ENCODE results near the gene STK16.
A peak's percentile ranks its signal among the peaks of the same experiment; 100 is the strongest.
"Not testable (repeated sequence)": the region's sequence is repeated elsewhere in the genome, so short reads cannot be mapped to it uniquely, and the experiment has no call there.

STK16 gene, protein sequence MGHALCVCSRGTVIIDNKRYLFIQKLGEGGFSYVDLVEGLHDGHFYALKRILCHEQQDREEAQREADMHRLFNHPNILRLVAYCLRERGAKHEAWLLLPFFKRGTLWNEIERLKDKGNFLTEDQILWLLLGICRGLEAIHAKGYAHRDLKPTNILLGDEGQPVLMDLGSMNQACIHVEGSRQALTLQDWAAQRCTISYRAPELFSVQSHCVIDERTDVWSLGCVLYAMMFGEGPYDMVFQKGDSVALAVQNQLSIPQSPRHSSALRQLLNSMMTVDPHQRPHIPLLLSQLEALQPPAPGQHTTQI

DNA sequence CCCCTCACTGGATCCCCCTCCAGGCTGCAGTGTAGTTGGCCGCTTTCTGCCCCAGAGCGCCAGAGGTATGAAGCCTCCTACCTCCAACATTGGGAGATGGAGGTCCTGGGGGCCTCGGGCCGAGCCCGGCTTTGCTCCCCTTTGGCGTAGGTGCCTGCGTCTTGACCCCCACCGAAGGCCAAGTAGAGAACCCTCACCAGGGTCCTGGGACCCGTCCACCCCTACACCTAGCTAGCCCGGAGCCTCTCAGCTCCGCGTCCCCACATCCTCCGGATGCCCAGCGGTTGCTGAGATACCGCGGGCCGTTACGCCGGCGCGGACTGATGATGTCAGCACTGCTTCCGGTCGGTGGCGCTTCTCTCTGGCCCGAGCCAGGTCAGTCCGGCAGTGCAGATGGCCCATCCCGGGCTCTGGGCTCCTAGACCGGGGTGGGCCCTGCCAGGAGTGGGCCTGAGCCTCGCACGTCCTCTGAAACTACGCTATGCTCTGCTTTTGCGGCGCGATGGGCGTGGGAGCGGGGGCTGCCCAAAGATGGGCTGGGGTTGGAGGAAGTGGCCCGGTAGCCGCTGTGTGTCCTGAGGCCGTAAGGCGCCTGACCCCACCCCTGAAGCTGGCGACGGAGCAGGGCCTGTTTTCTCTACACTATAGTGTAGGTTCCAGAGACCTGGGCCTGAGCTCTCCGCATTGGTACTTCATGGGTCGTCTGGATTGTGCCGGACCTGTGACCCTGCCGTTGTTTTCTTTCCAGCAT lies at the start of gene STK16, which contains the start of gene GLB1L:
Gene STK16, plus strand, starts transcription at position 332 of the 751 bp plus-strand sequence. CDS start 521 bp downstream, outside the sequence.
Gene GLB1L, minus strand, starts transcription at position 297 of the 751 bp plus-strand sequence. CDS start 1,871 bp downstream, outside the sequence.
- H3K4me3 ChIP-seq (ENCODE audit: low read length): peak within 1 kb of the TSS; percentile 88
- H3K27ac ChIP-seq (ENCODE audit: low read length): peak within 1 kb of the TSS; percentile 71
- H3K27me3 ChIP-seq (ENCODE audit: control insufficient read depth, insufficient read depth, low read length): no peaks in the 10 kb centered on the region
- peak within 1 kb of the TSS; percentile 90 for H3K9ac ChIP-seq (ENCODE audit: low read length)
- H3K9me3 ChIP-seq (ENCODE audit: control insufficient read depth, low read depth, low read length): no peaks in the 10 kb centered on the region
- peaks cover 5% of the 10 kb centered on the region for H3K4me1 ChIP-seq (ENCODE audit: control insufficient read depth, low read depth, low read length)
- peaks cover 8% of the 10 kb centered on the region for H3K36me3 ChIP-seq (ENCODE audit: control insufficient read depth, low read depth, low read length)

DNA sequence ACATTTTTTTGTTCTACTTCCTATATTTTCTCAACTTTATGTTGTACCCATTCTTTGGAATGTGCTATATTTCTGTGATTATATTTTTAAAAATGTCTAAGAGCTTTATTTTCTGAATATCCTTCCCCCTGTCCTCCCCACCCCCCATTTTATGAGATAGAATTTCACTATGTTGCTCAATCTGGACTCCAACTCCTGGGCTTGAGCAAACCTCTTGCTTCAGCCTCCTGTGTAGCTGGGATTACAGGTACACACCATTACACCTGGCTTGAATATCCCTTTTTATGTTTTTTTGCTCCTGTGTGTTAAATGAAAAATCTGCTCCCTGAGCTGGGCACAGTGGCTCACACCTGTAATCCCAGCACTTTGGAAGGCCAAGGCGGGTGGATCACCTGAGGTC lies 47.9 kb upstream of the STK16 start:
- Histone ChIP-seq H3K9me3 (ENCODE audit: control insufficient read depth, low read depth, low read length) (no peaks in the 10 kb centered on the region), H3K4me1 (ENCODE audit: control insufficient read depth, low read depth, low read length) (no peaks in the 10 kb centered on the region), H3K4me3 (ENCODE audit: low read length) (no peak overlapping the region), H3K36me3 (ENCODE audit: control insufficient read depth, low read depth, low read length) (no peaks in the 10 kb centered on the region), H3K9ac (ENCODE audit: low read length) (no peak overlapping the region), H3K27ac (ENCODE audit: low read length) (no peak overlapping the region), H3K27me3 (ENCODE audit: control insufficient read depth, insufficient read depth, low read length) (no peaks in the 10 kb centered on the region)

DNA sequence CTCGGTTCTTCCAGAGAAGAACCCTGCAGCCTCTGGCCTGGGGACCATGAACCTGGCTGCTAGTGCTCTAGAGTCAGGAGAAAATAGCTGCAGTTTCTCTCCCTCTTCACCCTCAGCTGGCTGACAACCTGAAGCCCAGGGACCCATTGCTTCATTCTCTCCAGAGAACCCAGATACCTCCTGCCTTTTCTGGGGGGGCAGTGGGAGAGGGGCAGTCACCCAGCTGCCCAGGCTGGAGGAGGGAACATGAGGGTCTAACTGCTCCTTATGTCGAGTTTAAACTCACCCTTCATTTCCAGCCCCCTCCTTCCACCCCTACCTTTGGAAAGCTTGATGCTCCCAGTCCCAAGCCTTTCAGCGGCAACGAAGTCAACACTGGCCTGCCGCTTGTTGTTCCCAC lies 46.3 kb upstream of the STK16 start:
- H3K4me3 ChIP-seq (ENCODE audit: low read length): no peak overlapping the region
- H3K9ac ChIP-seq (ENCODE audit: low read length): no peak overlapping the region
- no peaks in the 10 kb centered on the region for H3K9me3 ChIP-seq (ENCODE audit: control insufficient read depth, low read depth, low read length)
- H3K36me3 ChIP-seq (ENCODE audit: control insufficient read depth, low read depth, low read length): no peaks in the 10 kb centered on the region
- H3K27ac ChIP-seq (ENCODE audit: low read length): no peak overlapping the region
- no peaks in the 10 kb centered on the region for H3K27me3 ChIP-seq (ENCODE audit: control insufficient read depth, insufficient read depth, low read length)
- H3K4me1 ChIP-seq (ENCODE audit: control insufficient read depth, low read depth, low read length): no peaks in the 10 kb centered on the region

DNA sequence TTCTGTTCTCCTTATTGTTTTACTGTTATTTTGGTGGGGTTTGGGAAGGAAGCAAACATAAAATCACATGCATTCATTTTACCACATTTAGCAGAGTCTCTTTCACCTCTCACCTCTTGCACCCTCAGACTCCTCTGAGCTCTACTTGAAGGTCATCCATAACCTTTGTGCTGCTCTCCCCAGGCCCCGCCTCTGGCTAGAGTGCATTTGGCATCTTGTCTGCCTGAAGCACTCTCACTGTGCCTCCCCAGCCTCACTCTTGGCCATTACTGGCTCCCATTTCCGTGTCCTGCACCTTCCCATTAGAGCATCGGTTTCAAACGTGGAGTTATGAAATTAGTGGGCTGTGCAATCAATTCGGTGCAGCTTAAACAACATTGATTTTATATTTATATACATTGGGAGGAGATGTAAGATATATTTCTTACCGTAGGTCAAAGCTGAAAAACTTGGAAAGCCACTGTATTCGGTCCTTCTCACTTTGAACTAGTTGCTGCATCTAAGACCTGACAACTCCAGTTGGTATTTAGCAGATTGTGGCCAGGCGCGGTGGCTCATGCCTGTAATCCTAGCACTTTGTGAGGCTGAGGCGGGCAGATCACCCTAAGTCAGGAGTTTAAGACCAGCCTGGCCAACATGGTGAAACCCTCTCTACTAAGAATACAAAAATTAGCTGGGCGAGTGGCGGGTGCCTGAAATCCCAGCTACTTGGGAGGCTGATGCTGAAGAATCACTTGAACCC lies 45.6 kb upstream of the STK16 start:
- Histone ChIP-seq H3K4me1 (ENCODE audit: control insufficient read depth, low read depth, low read length) (no peaks in the 10 kb centered on the region), H3K27me3 (ENCODE audit: control insufficient read depth, insufficient read depth, low read length) (no peaks in the 10 kb centered on the region), H3K4me3 (ENCODE audit: low read length) (no peak overlapping the region), H3K36me3 (ENCODE audit: control insufficient read depth, low read depth, low read length) (no peaks in the 10 kb centered on the region), H3K9ac (ENCODE audit: low read length) (no peak overlapping the region), H3K9me3 (ENCODE audit: control insufficient read depth, low read depth, low read length) (no peaks in the 10 kb centered on the region), H3K27ac (ENCODE audit: low read length) (no peak overlapping the region)

DNA sequence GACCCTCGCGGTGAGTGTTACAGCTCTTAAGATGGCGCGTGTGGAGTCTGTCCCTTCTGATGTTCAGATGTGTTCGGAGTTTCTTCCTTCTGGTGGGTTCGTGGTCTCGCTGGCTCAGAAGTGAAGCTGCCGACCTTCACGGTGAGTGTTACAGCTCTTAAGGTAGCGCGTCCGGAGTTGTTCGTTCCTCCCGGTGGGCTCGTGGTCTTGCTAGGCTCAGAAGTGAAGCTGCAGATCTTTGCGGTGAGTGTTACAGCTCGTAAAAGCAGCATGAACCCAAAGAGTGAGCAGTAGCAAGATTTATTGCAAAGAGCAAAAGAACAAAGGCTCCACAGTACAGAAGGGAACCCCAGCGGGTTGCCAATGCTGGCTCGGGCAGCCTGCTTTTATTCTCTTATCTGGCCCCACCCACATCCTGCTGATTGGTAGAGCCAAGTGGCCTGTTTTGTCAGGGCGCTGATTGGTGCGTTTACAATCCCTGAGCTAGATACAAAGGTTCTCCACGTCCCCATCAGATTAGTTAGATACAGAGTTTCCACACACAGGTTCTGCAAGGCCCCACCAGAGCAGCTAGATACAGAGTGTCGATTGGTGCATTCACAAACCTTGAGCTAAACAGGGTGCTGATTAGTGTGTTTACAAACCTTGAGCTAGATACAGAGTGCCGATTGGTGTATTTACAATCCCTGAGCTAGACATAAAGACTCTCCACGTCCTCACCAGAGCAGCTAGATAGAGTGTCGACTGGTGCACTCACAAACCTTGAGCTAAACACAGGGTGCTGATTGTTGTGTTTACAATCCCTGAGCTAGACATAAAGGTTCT lies 44.6 kb upstream of the STK16 start:
- not testable (repeated sequence) for H3K9ac ChIP-seq (ENCODE audit: low read length); H3K36me3 ChIP-seq (ENCODE audit: control insufficient read depth, low read depth, low read length); H3K27ac ChIP-seq (ENCODE audit: low read length); H3K4me3 ChIP-seq (ENCODE audit: low read length); H3K9me3 ChIP-seq (ENCODE audit: control insufficient read depth, low read depth, low read length); H3K27me3 ChIP-seq (ENCODE audit: control insufficient read depth, insufficient read depth, low read length); H3K4me1 ChIP-seq (ENCODE audit: control insufficient read depth, low read depth, low read length)

DNA sequence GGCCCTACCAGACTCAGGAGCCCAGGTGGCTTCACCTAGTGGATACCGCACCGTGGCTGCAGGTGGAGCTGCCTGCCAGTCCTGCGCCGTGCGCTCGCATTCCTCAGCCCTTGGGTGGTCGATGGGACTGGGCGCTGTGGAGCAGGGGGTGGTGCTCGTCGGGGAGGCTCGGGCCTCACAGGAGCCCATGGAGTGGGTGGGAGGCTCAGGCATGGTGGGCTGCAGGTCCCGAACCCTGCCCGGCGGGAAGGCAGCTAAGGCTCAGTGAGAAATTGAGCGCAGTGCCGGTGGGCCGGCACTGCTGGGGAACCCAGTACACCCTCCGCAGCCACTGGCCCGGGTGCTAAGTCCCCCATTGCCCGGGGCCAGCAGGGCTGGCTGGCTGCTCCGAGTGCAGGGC lies 43.9 kb upstream of the STK16 start:
- not testable (repeated sequence) for H3K4me3 ChIP-seq (ENCODE audit: low read length); H3K27ac ChIP-seq (ENCODE audit: low read length); H3K9ac ChIP-seq (ENCODE audit: low read length); H3K9me3 ChIP-seq (ENCODE audit: control insufficient read depth, low read depth, low read length); H3K4me1 ChIP-seq (ENCODE audit: control insufficient read depth, low read depth, low read length); H3K36me3 ChIP-seq (ENCODE audit: control insufficient read depth, low read depth, low read length); H3K27me3 ChIP-seq (ENCODE audit: control insufficient read depth, insufficient read depth, low read length)

DNA sequence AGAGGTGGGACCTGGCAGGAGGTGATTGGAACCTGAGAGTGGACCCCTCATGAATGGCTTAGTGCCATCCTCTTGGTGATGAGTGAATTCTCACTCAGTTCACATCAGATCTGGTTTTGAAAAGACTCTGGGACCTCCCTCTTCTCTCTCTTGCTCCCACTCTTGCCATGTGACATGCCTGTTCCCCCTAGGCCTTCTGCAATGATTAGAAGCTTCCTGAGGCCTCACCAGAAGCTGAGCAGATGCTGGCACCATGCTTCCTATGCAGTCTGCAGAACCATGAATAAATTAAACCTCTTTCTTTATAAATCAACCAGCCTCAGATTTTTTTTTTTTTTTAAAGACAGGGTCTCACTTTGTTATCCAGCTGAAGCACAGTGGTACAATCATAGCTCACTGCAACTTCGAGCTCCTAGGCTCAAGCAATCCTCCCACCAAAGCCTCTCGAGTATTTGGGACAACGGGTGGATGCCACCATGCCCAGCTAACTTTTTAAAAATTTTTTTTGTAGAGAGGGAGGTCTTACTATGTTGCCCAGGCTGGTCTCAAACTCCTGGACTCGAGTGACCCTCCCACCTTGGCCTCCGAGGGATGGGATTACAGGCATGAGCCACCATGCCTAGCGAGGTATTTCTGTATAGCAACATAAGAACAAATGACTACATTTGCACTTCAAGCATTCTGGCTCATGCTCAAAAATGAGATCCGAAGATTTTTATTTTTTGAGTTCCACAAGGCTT lies 40.7 kb upstream of the STK16 start:
- H3K4me1 ChIP-seq (ENCODE audit: control insufficient read depth, low read depth, low read length): peaks cover 3% of the 10 kb centered on the region
- H3K36me3 ChIP-seq (ENCODE audit: control insufficient read depth, low read depth, low read length): peaks cover 10% of the 10 kb centered on the region
- no peak overlapping the region for H3K4me3 ChIP-seq (ENCODE audit: low read length)
- H3K27me3 ChIP-seq (ENCODE audit: control insufficient read depth, insufficient read depth, low read length): no peaks in the 10 kb centered on the region
- no peak overlapping the region for H3K27ac ChIP-seq (ENCODE audit: low read length)
- H3K9me3 ChIP-seq (ENCODE audit: control insufficient read depth, low read depth, low read length): no peaks in the 10 kb centered on the region
- H3K9ac ChIP-seq (ENCODE audit: low read length): no peak overlapping the region

DNA sequence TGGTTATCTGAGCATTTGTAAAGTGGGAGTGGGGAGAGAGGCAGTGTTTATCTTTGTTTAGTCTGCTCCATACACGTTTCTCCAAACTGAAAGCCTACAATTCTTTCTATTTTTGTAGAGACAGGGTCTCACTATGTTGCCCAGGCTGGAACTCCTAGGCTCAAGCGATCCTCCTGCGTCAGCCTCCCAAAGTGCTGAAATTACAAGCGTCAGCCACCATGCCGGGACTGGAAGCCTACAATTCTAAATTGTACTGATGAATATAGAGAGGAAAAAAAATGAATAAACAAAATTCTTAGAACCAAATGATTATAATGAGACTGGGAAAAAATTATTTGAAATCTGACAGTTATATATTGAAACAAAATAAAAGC lies 40.1 kb upstream of the STK16 start:
- H3K4me3 ChIP-seq (ENCODE audit: low read length): no peak overlapping the region

DNA sequence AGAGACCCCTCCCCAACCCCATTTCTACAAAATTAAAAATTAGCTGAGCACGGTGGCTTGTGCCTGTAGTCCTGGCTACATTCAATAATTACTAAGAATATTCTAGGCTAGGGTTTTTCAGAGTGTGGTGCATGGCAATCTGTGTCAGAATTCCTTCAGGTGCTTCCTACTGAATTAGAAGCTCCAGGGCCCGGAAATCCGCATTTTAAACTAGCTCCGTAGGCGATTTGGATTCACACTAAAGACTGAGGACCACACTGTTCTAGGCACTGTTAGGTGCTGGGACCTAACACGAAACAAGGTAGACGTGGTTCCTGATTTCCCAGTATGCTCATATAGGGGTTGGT lies 39.3 kb upstream of the STK16 start:
- H3K4me1 ChIP-seq (ENCODE audit: control insufficient read depth, low read depth, low read length): peaks cover 3% of the 10 kb centered on the region
- peaks cover 23% of the 10 kb centered on the region for H3K36me3 ChIP-seq (ENCODE audit: control insufficient read depth, low read depth, low read length)
- H3K27me3 ChIP-seq (ENCODE audit: control insufficient read depth, insufficient read depth, low read length): no peaks in the 10 kb centered on the region
- H3K9me3 ChIP-seq (ENCODE audit: control insufficient read depth, low read depth, low read length): no peaks in the 10 kb centered on the region
- peak overlapping the region; percentile 71 for H3K4me3 ChIP-seq (ENCODE audit: low read length)
- H3K27ac ChIP-seq (ENCODE audit: low read length): no peak overlapping the region
- peak overlapping the region; percentile 29 for H3K9ac ChIP-seq (ENCODE audit: low read length)

More for the DNA sequence above, 40.1 kb upstream of the STK16 start:
- no peaks in the 10 kb centered on the region for H3K9me3 ChIP-seq (ENCODE audit: control insufficient read depth, low read depth, low read length)
- no peak overlapping the region for H3K27ac ChIP-seq (ENCODE audit: low read length)
- H3K27me3 ChIP-seq (ENCODE audit: control insufficient read depth, insufficient read depth, low read length): no peaks in the 10 kb centered on the region
- H3K36me3 ChIP-seq (ENCODE audit: control insufficient read depth, low read depth, low read length): peaks cover 15% of the 10 kb centered on the region
- H3K4me1 ChIP-seq (ENCODE audit: control insufficient read depth, low read depth, low read length): peaks cover 3% of the 10 kb centered on the region
- H3K9ac ChIP-seq (ENCODE audit: low read length): no peak overlapping the region

DNA sequence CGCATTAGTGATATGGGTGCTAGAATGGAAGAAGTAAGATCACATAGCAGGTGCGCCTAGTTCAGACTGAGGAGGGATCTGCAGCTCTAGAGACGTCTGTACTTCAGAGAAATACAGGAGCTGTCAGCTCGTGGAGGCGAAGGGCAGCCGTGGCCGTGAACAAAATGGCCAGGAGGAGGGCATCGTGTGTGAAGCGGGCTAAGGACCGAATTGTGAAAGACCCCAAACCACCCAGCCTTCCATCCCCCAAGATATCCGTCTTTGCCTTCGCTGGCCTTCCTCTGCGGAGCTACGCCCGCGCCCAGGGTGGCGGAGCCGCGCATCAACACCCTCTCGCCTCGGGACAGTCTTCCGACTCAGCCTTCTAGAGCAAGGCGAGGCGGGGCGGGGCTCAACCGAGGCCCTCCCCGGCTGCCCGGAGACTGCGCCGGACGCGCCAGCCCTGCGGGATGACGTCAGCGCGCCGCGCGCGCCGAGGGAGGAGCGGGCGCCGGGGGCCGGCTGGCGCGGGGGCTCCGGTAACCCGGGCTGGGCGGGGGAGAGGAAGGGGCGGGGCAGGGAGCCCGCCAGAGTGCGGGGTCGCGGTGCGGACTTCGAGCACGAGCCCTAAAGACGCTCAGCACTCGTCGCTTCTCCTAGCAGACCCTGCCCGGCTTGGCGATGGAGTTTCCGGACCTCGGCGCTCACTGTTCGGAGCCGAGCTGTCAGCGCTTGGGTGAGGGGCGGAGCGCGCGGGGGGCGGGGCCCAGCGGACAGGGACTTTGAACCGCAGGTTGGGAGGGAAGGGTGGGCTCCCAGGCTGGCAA lies 38.7 kb upstream of the STK16 start, which contains the start of gene ZFAND2B:
Gene ZFAND2B, plus strand, starts transcription at position 455 of the 806 bp plus-strand sequence. Its CDS starts 206 bp downstream, at position 661.
- Histone ChIP-seq H3K27ac (ENCODE audit: low read length) (no peak within 1 kb of the TSS), H3K4me1 (ENCODE audit: control insufficient read depth, low read depth, low read length) (peaks cover 3% of the 10 kb centered on the region), H3K9ac (ENCODE audit: low read length) (peak within 1 kb of the TSS; percentile 29), H3K9me3 (ENCODE audit: control insufficient read depth, low read depth, low read length) (no peaks in the 10 kb centered on the region), H3K27me3 (ENCODE audit: control insufficient read depth, insufficient read depth, low read length) (no peaks in the 10 kb centered on the region), H3K4me3 (ENCODE audit: low read length) (peak within 1 kb of the TSS; percentile 71), H3K36me3 (ENCODE audit: control insufficient read depth, low read depth, low read length) (peaks cover 26% of the 10 kb centered on the region)
